ENCODE results near the gene POLR3F.

DNA sequence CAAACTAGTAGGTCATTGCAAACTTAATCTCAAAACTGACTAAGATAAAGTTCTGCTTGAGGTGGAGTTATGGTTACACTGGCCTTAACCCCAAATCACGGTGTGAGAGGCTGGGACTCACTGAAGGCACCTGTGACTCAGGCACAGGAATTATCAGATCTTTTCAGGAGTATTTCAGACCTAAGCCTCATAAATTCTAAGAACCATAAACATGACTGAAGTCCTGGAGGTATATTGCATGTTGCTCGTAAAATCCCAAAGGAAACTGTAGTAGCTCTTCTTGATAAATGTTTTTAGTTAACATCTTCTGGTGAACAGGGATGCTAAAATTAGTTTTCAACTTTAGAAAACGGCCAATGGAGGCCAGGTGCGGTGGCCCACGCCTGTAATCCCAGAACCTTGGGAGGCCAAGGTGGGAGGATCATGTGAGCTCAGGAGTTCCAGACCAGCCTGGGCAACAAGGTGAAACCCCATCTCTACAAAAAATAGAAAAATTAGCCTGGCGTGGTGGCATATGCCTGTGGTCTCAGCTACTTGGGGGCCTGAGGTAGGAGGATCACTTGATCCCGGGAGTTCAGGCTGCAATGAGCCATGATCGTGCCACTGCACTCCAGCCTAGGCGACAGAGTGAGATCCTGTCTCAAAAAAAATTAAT lies 36.9 kb upstream of the POLR3F start:
- TF ChIP-seq, protein P1, sequence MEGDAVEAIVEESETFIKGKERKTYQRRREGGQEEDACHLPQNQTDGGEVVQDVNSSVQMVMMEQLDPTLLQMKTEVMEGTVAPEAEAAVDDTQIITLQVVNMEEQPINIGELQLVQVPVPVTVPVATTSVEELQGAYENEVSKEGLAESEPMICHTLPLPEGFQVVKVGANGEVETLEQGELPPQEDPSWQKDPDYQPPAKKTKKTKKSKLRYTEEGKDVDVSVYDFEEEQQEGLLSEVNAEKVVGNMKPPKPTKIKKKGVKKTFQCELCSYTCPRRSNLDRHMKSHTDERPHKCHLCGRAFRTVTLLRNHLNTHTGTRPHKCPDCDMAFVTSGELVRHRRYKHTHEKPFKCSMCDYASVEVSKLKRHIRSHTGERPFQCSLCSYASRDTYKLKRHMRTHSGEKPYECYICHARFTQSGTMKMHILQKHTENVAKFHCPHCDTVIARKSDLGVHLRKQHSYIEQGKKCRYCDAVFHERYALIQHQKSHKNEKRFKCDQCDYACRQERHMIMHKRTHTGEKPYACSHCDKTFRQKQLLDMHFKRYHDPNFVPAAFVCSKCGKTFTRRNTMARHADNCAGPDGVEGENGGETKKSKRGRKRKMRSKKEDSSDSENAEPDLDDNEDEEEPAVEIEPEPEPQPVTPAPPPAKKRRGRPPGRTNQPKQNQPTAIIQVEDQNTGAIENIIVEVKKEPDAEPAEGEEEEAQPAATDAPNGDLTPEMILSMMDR (IDR thresholded peaks at IDR 0.05): no peak
- no peak for TF ChIP-seq EZH2 (IDR thresholded peaks at IDR 0.05; ENCODE audit: borderline replicate concordance, insufficient read depth, low read depth, low read length, poor library complexity, severe bottlenecking)

Measured in B cell (primary cell).